DMS53 treated with DMSO at 0.1 percent for 48 hours (cell line): ENCODE data around the gene GRIA4.

Experiments
- DNase-seq: peaks from one replicate; lab custom pipeline; 2025; ENCODE audit not compliant: unreplicated experiment; lab: John Stamatoyannopoulos, UW

Gene GRIA4

GRCh38 chr11:105911454-105911853 is 301.6 kb downstream of the GRIA4 start:
- DNase-seq, result no peak

GRCh38 chr11:105912666-105913065 is 302.8 kb downstream of the GRIA4 start:
- DNase-seq, result no peak

GRCh38 chr11:105915021-105915420 is 305.1 kb downstream of the GRIA4 start:
- DNase-seq, result no peak

DNA sequence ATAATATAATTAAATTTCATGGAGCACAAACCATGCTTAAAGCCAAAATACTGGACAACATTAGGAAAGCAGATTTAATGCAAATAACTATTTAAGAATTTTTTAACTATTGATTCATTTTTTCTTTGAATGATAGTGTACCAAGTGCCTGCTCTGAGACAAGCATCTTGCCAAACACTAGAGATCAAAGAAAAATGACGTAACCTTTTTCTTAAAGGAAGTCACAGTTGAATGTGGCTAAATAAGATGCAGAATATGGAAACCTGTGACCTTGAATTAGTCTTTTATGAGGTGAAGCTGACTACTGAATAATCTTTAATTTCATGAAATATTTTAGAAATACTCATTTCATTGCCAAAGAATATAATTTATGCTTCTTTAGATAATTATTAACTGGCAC is 308.2 kb downstream of the GRIA4 start:
- DNase-seq, result no peak

- DNase-seq, result no peak
These were observed 308.7 kb downstream of the GRIA4 start for GRCh38 chr11:105918600-105918999.

DNA sequence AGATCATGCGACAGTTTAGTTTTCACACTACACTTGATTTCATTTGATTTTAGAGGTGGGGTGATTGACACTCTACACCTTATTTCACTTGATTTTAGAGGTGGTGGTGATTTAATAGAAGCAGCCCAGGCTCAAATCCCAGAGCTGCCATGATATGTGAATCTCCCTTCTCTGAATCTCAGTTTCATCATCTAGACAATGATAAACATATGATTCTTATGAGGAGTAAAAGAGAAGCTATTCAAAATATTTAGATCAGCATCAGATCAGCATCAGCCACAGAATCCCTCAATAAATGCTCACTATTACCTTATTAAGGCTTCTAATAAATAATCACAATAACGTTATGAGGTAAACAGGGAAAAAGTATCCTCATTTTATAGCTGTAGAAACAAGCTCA is 313.4 kb downstream of the GRIA4 start:
- no peak for DNase-seq

GRCh38 chr11:105923807-105924206 is 313.9 kb downstream of the GRIA4 start:
- DNase-seq, result no peak

GRCh38 chr11:105929084-105929955 is 319.4 kb downstream of the GRIA4 start:
- DNase-seq, result no peak

DNA sequence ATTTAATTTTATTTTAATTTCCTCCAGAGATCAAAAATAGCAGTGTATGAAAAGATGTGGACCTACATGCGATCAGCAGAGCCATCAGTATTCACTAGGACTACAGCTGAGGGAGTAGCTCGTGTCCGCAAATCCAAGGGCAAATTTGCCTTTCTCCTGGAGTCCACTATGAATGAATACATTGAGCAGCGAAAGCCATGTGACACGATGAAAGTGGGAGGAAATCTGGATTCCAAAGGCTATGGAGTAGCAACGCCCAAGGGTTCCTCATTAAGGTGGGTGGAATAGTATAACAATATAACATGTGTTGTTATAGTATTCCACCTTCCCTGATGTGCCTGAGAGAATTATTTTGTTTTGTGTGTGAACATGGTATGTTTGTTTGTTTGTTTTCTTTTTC is 323.8 kb downstream of the GRIA4 start:
- DNase-seq, result no peak

- DNase-seq, result no peak
These were observed 325.9 kb downstream of the GRIA4 start for GRCh38 chr11:105935791-105936190.

DNA sequence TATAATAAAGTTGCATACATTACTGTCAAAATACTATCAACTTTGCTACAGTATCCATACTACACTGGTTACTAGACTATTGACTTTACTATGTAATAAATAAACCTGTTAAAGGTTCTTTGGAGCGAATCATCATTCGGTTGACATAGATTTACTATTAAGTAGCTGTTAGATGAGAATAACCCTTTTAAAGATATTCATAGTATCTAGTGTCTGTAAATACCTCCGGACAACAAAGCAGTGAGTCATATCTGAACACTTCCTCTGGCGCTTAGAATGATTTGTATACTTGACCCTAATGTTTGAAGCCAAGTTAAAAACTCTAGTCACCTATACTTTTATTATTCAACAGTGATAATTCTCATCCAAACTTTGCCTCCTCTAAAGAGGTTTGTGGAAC is 327.5 kb downstream of the GRIA4 start:
- DNase-seq, result peak; percentile 76

- DNase-seq, result no peak
These were observed 327.9 kb downstream of the GRIA4 start for GRCh38 chr11:105937738-105938137.

GRCh38 chr11:105942921-105943320 is 333.0 kb downstream of the GRIA4 start:
- no peak for DNase-seq

DNA sequence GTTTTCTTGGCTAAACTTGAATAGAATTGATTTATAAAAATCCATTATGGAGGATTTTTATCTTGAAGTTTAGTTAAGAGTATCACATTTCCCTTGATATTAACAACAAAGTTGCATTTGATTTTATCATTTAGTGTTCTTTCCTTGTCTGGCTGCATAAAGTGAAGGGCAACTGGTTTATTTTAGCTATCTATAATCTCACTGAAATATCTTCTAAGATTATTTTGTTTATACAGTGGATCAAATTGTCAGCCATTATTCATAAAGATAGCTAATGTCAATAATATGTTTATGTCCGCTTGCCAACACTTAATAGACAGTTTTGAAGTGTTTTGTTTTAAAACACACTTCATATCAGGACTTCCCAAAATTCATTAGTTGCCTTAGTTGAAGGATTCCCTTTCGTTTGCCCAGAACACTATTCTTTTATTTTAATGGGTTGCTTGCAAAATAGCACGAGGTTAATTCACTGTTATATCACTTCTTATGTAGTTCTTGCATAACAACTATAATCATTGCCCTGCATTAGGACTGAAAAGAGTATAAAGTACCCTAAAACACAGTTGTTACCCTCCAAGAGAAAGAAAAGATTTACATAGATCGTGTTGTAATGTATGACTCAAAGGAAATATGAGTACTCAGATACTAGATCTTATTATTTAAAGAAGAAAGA is 339.2 kb downstream of the GRIA4 start:
- DNase-seq, result no peak

GRCh38 chr11:105953886-105954285 is 344.0 kb downstream of the GRIA4 start:
- DNase-seq, result no peak

GRCh38 chr11:105960252-105961245 is 350.7 kb downstream of the GRIA4 start:
- DNase-seq, result peak; percentile 82

DNA sequence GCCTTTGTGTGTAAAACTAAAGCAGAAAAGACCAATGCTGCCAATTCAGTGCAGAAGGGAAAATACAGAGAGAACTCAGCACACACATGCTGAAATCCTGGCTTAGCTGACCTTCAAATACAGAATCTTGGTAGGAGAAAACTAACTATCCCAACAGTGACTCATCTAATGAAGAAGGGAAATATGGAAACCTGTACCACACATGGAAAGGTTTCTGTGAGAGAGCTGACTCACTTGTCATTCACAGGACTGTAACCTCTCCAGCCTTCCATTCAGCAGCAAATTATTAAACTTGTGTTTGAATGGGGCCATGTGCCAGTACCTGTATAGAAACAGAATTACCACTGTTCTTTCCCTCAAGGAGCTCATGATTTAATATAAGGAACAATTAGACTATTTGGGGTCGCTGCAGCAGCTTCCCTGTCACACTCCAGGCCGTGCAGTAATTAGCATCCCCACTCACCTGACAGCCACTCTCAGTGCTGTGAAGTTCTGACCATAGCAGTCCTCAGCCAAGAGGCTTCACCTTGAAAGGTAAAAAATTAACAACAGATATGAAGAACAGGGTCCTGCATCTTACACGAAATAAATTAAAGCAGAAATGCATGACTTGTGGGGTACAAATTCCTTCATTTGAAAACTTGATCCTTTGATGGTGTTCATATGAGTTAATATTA is 358.3 kb downstream of the GRIA4 start:
- peak; percentile 55 for DNase-seq

- no peak for DNase-seq
These were observed 359.9 kb downstream of the GRIA4 start for GRCh38 chr11:105969756-105970155.

GRCh38 chr11:105975128-105975527 is 365.3 kb downstream of the GRIA4 start:
- no peak for DNase-seq

- DNase-seq, result no peak
These were observed 370.3 kb downstream of the GRIA4 start for GRCh38 chr11:105979997-105980703.
